ENCODE results near the gene GCDH.
A peak's percentile ranks its signal among the peaks of the same experiment; 100 is the strongest.
"Not testable (repeated sequence)": the region's sequence is repeated elsewhere in the genome, so short reads cannot be mapped to it uniquely, and the experiment has no call there.

Gene GCDH

DNA sequence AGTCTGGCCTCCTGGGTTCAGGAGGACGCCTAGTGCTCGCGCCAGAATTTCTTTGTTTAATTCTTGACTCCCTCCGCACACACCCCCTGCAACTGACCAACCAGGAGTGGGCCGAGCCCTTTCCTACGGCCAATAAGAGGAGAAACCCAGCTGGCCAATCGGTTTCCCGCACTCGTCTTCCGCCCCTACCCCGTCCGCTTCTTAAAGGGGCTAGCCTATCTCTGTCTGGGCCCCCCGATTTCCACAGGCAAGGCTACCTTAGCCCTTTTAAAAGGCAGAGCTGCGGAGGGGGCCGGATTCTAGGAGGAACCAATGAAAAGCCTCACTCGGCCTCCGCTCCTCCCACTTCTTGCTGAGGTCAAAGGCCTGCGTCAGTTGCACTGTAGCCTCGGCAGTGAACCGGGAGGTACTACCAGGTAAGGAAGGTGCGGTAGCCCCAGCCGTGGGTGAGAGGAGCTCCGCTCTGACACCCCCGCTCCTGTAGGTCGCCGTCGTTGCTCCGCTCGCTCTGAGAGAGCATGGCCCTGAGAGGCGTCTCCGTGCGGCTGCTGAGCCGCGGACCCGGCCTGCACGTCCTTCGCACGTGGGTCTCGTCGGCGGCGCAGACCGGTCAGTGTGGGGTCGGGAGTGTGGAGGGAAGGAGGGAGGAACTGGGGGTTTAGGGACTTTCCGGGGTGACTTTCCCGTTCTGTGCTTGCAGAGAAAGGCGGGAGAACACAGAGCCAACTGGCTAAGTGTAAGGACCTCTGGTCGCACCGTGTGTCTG lies at the start of gene GCDH:
Gene GCDH, plus strand, starts transcription at position 374 of the 766 bp plus-strand sequence. Its CDS starts 145 bp downstream, at position 519.
- DNase-seq: peak; percentile 93

DNA sequence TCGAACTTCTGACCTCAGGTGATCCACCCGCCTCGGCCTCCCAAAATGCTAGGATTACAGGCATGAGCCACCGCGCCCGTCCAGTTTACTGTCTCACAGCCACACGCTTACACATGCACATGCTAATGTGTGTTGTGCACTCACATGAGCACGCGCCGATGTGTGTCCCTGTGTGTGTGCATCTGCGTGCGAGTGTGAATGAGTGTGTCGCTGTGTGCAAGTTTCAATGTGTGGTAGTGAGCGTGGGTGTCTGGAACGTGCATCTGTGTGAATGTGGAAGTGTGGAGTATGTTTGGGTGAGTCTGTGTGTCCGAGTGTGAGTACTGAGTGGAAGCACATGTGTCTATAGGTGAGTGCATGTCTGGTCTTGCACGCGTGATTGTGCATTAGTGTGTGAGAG lies 48.4 kb upstream of the GCDH start:
- DNase-seq: no peak

DNA sequence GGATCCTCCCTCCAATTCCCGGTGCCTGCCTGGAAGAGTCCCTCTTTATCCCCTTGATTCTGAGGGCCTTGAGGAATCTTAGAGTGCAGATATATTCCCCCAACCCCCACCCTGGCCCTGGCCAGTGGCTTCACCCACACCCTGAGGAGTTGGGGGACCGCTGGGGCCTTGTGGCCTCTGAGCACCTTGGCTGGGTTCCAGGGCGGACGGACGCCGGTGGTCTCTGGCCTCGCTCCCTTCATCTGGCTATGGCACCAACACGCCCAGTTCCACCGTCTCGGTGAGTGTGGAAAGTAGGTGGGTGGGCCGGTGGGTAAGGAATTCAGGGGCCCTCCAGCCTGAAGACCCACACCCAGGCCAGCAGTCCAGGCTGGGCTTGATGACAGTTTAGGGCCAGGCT lies 47.6 kb upstream of the GCDH start:
- no peak for DNase-seq

DNA sequence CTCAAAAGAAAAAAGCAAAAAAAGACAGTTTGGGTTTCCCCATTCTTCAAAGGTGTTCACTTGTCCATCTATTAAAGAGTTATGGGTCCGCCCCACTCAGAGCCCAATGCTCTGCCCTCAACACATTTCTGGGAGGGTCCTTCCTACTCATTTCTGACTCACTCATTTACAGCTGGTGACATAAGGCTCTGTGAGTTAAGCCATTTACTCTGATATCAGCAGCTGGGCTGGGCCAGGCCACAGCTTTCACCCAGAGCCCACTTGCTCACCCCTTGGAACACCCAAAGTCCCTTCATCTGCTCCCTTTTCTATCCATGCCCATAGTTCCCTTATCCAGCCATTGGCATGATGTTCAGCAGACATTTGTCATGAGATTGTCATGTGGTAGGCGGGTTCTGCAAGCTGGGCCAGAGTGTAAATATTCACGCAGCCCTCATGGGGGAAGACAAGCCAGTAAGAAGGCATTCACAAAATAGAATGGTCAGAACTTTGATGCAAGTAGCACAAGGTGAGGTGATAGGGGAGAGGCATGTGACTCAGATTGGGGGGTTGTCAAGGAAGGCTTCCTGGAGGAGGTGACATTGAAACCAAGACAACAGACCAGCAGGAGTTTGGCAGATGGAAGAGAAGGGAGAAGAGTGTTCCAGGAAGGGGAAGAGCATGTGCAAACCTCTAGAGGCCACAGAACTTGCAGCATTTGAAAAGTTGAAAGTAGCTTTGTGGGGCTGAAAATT lies 46.8 kb upstream of the GCDH start:
- DNase-seq: no peak

DNA sequence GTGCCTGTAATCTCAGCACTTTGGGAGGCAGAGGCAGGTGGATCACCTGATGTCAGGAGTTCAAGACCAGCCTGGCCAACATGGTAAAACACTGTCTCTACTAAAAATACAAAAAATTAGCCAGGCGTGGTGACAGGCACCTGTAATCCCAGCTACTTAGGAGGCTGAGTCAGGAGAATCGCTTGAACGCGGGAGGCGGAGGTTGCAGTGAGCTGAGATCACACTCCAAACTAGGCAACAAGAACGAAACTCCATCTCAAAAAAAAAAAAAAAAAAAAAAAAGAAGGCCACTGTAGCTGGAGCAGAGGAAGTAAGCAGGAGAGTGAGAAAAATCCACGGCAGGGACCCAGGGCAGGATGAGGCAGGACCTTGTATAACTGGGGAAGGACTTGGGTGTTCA lies 44.3 kb upstream of the GCDH start:
- DNase-seq: not testable (repeated sequence)

DNA sequence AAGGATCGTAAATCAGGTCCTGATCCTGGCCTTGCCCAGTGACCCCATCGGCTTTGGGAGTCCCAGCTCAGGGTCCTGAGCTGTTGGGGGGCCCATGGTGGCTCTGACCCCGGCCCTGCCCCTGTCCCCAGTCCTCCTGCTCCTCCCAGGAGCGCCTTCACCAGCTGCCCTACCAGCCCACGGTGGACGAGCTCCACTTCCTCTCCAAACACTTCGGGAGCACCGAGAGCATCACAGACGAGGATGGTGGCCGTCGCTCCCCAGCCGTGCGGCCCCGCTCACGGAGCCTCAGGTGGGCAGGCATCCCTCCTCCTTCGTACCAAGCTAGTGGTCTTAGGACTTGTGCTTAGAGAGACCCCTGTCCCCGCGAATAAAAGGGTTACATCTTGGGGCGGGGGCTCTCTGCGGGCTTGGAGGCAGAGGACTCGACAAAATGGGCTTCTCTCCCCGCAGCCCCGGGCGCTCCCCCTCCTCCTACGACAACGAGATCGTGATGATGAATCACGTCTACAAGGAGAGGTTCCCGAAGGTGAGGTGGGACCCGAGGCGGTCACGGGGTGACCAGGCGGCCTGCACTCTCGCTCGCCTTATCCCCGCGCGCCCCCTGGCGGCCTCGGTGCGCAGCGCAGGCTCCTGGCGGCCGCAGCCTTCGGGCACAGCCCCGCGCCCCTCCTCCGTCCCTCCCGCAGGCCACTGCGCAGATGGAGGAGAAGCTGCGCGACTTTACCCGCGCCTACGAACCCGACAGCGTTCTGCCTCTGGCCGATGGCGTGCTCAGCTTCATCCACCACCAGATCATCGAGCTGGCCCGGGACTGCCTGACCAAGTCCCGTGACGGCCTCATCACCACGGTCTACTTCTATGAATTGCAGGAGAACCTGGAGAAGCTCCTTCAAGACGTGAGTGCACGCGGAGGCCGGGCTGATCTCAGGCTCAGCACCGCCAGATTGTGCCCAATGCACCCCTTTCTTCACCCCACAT lies 43.5 kb upstream of the GCDH start:
- peak; percentile 87 for DNase-seq

DNA sequence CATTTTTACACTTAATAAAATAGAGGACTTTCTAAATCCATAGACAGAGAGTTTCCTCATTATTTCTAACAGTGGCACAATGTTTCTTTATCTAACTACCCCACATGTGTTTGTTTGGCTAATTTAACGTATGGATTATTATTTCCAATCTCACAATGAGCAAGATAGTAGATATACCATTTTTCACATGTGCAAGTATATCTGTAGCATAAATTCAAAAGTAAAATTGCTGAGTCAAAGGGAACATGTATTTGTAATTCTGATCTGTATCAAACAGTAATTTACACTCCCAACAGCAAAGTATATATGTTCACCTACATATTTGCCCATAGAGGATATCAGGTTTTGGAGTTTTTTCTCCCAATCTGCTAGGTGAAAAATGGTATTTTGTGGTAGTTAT lies 34.3 kb upstream of the GCDH start:
- DNase-seq: no peak

DNA sequence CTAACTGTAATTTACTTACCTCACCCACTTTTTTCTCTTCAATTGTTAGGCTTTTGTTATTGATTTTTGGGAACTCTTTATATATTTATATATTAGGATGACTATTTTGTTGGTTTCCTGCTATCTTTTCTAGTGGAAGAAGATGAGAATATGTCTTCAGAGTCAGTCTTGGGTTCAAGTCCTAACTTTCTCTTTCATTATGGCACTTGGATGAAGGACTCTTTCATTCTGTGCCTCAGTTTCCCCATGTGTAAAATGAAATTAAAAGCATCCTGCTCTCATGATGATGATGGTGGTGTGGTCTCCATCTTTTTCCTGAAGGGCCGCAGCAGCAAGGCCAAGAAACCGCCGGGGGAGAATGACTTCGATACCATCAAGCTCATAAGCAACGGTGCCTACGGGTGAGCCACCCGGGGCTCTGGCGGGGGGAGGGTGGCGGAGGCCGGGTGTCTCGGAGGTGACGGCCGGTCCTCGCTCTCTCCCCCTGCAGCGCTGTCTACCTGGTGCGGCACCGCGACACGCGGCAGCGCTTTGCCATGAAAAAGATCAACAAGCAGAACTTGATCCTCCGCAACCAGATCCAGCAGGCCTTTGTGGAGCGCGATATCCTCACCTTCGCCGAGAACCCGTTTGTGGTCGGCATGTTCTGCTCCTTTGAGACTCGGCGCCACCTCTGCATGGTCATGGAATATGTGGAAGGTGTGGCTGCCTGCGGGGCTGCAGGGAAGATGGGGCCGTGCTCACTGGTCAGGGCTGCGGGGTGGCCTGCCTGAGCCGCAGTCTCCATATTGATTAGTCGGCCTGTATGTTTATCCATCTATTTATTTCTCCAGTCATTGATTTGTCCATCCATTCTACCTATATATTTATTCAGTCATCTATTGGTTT lies 32.7 kb upstream of the GCDH start:
- DNase-seq: no peak

DNA sequence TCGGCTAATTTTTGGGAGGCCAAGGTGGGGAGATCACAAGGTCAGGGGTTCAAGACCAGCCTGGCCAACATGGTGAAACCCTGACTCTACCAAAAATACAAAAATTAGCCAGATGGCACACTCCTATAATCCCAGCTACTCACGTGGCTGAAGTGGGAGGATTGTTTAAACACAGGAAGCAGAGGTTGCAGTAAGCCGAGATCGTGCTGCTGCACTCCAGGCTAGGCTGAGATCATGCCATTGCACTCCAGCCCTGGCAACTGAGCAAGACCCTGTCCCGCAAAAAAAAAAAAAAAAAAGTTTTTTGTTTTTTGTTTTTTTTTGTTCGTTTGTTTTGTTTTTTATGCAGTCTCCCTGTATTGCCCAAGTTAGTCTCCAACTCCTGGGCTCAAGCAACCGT lies 31.4 kb upstream of the GCDH start:
- no peak for DNase-seq

DNA sequence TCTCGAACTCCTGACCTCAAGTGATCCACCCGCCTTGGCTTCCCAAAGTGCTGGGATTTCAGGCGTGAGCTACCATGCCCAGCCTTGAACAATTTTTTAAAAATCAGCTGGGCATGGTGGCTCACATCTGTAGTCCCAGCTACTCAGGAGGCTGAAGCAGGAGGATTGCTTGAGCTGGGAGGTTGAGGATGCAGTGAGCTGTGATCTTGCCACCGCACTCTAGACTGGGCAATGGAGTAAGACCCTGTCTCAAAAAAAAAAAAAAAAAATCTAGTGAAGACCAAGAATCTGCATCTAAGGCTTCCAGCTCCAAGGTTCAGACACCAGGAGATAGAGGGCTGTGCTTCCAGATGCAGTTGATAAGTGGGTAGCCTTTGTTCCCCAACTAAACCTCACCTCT lies 26.8 kb upstream of the GCDH start:
- DNase-seq: no peak

DNA sequence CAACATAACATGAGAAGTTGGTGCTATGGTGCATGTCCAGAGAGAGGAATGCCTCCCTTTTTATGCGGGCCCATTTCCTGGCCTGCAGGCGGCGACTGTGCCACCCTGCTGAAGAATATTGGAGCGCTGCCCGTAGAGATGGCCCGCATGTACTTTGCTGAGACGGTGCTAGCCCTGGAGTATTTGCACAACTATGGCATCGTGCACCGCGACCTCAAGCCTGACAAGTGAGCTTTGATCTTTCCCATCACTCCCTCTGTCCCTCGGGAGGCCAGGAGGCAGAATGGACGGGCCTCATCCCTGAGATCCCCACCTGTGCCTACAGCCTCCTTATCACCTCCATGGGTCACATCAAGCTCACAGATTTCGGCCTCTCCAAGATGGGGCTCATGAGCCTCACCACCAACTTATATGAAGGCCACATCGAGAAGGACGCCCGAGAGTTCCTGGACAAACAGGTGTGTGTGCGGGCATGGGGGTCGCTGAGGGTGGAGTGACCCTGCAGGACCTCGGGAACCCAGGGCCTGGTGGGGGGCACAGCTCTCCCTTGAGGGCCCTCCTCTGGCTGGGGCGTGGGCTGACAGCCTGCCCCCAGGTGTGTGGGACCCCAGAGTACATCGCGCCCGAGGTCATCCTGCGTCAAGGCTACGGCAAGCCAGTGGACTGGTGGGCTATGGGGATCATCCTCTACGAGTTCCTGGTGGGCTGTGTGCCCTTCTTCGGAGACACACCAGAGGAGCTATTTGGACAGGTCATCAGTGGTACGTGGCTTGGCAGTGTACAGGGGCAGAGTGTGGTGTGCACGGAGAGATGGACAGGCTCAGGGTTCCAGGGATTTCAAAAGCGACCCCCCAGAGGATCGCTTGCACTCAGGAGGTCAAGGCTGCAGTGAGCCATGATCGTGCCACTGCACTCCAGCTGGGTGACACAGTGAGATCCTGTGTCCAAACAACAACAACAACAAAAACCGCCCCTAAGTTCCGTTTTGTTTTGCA lies 25.9 kb upstream of the GCDH start:
- no peak for DNase-seq

DNA sequence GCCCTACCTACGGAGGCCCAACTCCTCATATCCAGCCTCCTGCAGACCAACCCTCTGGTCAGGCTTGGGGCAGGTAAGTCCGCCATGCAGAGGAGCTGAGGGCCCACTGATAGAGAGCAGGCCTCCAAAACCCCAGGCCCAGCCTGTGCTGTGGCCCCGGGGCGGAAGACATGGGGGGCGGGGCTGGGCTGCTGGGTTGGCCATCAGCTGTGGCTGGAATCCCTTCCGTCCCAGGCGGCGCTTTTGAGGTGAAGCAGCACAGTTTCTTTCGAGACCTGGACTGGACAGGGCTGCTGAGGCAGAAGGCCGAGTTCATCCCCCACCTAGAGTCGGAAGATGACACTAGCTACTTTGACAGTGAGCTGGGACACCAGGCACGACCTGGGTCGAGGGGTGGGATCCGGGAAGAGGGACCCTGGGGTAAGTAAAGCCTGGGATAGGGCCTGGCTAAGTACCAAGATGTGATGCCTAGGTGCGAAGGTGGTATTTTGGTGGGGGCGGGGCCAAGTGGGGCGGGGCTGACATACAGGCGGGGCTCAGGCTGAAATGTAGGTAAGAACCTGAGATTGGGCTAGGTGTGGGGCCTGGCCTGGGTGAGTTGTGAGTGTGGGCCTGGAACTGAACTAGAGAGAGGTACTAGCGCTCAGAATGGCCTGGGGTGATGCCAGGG lies 25.1 kb upstream of the GCDH start:
- DNase-seq: no peak

DNA sequence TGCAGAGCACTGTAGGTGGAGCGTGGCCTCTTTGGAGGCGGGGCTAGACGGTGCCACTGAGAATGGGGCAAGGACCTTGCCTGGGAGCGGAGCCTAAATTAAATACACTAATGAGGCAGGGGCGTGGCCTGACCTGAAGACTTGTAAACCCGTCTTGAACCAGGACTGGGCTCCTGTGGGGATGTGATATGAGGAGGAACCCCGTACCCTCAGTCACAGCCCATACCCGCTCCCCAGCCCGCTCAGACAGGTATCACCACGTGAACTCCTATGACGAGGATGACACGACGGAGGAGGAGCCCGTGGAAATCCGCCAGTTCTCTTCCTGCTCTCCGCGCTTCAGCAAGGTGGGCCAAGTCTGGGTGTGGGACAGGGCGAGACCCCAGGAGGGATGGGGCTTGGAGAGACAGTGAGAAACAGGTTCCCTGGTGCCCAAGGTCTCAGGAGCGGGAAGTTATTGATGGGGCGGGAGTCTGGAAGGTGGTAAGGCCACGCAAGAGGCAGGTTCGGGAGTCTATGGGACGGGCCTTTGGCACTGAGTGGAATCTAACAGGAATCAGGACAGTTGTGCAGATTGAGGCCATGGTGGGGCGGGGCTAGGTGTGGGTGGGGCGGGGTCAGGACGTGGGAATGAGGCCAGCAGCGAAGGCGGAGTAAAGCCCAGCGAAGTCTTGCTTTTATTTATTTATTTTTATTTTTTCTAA lies 24.4 kb upstream of the GCDH start:
- DNase-seq: no peak

DNA sequence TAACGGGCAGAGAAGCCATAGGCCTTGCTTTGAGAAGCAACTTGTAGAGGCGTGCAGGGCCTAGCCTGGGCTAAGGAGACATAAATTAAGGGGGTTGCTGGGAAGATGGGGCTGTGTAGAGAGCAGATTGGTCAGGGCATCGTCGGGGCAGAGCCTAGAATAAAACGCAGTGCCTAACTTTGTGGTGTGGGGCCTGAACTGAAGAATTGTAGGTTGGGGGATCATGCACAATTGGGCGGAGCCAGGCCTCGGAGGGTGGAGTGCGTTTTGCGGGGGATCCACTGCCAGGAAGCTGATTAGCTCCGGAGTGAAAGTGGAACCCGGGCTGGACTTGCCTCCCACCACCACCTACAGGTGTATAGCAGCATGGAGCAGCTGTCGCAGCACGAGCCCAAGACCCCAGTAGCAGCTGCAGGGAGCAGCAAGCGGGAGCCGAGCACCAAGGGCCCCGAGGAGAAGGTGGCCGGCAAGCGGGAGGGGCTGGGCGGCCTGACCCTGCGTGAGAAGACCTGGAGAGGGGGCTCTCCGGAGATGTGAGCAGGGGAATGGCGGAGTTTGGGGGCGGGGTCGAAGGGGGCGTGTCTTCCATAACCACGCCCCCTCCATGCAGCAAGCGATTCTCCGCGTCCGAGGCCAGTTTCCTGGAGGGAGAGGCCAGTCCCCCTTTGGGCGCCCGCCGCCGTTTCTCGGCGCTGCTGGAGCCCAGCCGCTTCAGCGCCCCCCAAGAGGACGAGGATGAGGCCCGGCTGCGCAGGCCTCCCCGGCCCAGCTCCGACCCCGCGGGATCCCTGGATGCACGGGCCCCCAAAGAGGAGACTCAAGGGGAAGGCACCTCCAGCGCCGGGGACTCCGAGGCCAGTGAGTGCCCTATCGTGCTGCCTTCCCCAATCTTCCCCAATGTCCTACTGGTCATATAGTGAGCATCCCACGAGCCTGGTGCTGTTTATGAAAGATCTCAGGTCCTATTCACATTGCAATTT lies 23.6 kb upstream of the GCDH start:
- DNase-seq: peak; percentile 73

DNA sequence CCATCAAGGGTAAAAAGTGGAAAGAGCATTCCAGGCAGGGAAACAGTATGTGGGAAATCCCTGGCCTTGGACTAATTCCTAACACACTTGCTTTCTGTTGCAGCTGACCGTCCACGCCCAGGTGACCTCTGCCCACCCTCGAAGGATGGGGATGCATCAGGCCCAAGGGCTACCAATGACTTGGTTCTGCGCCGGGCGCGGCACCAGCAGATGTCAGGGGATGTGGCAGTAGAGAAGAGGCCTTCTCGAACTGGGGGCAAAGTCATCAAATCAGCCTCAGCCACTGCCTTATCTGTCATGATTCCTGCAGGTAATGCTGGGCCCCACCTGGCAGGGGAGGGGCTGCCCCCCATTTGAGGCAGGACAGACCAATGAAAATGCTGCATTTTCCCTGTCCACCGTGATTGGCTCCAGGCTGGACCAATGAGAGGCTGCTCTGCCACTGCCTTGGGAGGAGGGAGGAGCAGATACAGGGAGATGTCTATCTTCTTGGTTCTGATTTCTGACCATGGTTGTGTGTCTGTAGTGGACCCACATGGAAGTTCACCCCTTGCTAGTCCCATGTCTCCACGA lies 22.3 kb upstream of the GCDH start:
- DNase-seq: no peak

DNA sequence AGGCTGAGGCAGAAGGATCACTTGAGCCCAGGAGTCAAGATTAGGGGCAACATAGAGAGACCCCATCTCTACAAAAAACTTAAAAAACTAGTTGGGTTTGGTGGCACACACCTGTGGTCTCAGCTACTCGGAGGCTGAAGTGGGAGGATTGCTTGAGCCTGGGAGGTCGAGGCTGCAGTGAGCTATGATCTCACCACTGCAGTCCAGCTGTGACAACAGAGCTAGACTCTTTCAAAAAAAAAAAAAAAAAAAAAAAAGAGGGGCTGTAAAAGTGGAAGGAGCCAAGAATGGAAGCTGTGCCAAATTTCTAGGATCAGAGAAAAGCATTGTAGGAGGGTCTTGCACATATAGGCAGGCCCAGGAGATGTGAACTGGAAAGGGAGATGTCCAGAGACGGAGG lies 19.3 kb upstream of the GCDH start:
- DNase-seq: no peak

DNA sequence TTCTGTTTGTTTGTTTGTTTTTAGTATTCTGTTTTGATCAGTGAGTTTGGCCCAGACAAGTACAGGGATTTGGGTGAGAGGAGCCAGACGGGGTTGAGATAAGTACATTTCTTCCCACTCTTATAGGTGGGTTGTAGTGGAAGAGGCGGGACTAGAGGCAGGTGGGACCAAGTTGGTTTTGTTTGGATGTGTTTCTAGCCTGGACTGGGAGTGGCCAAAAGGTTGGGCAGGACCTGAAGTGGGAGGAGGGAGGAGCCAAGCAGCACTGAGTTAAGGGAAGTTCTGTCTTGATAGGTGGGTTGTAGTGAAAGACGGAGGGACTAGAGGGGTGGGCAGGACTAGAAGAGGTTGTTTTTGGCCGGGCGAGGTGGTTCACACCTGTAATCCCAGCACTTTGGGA lies 18.7 kb upstream of the GCDH start:
- no peak for DNase-seq
